ENCODE data around the gene TPST2. TPM values are rescaled to one million over a fixed set of nuclear protein-coding genes. Genes with fewer than 3 reads are reported as not detected.

The TPST2 gene
- total RNA-seq, 1 experiment from 2014 or later = 50.1 TPM

DNA sequence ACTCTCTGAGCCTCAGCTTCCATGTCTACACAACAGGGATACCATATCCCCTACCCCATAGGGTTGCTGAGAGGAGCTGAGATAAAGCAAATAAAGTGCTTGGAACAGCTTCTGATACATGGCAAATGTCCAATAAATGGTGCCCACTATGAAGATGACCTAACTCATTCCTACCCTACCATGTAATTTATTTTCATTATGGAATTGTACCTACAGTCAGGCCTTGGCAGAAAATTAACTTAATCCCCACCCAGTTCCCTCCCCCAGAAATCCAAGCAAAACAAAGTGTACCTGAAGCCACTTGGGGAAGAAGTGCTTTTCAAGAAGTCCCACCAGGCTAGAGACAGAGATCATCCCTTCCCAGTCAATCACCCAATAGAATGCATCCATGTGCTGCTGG, 95.4 kb downstream of the TPST2 start:
- Mint-ChIP-seq H3K27ac (peak overlapping the region in 1 of 3 experiments; percentile 61; a peak in 1 of 7 replicates), H3K27me3 (ENCODE audit: low read depth) (no peaks in the 10 kb centered on the region), H3K4me1 (no peaks in the 10 kb centered on the region), H3K36me3 (ENCODE audit: insufficient read depth in 1 of 3, low read depth in 3 of 3) (peaks cover 40 to 92% (median 77%) of the 10 kb centered on the region in 3 experiments; a peak in 6 of 7 replicates), H3K4me3 (no peak overlapping the region), H3K9me3 (no peaks in the 10 kb centered on the region)
- Histone ChIP-seq H3K79me1 (ENCODE audit: insufficient read depth, low read depth, low read length, poor library complexity, severe bottlenecking) (no peaks in the 10 kb centered on the region), H2BK120ac (ENCODE audit: low read depth, low read length, poor library complexity, severe bottlenecking) (no peak overlapping the region), H4K8ac (replicated peaks; ENCODE audit: insufficient read length, low read depth, low read length) (no peak overlapping the region), H3K4ac (ENCODE audit: low read depth, low read length) (no peak overlapping the region), H4K20me1 (ENCODE audit: control insufficient read depth, insufficient read depth, insufficient read length) (no peaks in the 10 kb centered on the region), H3K23ac (ENCODE audit: insufficient read length, low read depth, low read length) (no peak overlapping the region), H3K56ac (ENCODE audit: insufficient read length, low read depth, low read length) (no peak overlapping the region), H2BK12ac (ENCODE audit: insufficient read length, low read depth, low read length) (no peak overlapping the region), H3K23me2 (ENCODE audit: insufficient read length, low read depth, low read length, poor library complexity, severe bottlenecking) (no peaks in the 10 kb centered on the region), H3K27me3 (ENCODE audit: insufficient read depth, low read length) (no peaks in the 10 kb centered on the region), H3K9me3 (ENCODE audit: control insufficient read depth, low read depth, low read length) (no peaks in the 10 kb centered on the region), H2BK5ac (ENCODE audit: insufficient read length, low read length) (no peak overlapping the region), H3K4me2 (ENCODE audit: insufficient read depth, insufficient read length, low read length) (no peak overlapping the region), H3K79me2 (ENCODE audit: insufficient read depth, low read length) (no peaks in the 10 kb centered on the region), H3K4me1 (ENCODE audit: insufficient read depth, low read length) (no peaks in the 10 kb centered on the region), H2AK5ac (ENCODE audit: insufficient read length, low read length) (no peak overlapping the region), H4K5ac (ENCODE audit: insufficient read length, low read depth, low read length) (no peak overlapping the region), H4K91ac (ENCODE audit: insufficient read length, low read depth, low read length) (no peak overlapping the region), H3T11ph (ENCODE audit: low read length) (no peak overlapping the region), H2AFZ (ENCODE audit: low read length) (no peak overlapping the region), H3K27ac (ENCODE audit: insufficient read length, low read depth, low read length) (no peak overlapping the region), H3K18ac (ENCODE audit: insufficient read length, low read depth, low read length) (no peak overlapping the region), H2BK20ac (ENCODE audit: low read depth, low read length, poor library complexity, severe bottlenecking) (no peak overlapping the region), H2BK15ac (ENCODE audit: low read depth, low read length) (no peak overlapping the region), H3K9ac (ENCODE audit: extremely low read depth, insufficient read length, low read length) (no peak overlapping the region), H3K14ac (ENCODE audit: insufficient read depth, low read length) (no peak overlapping the region)
- DNase-seq = no peak
- no peak for TF ChIP-seq CTCF (conservative IDR thresholded peaks at IDR 0.05)

Measured in H9 (cell line).